OCI-LY7 (cell line): Measurements from ENCODE around the gene PNPLA6. TPM values are rescaled to one million over a fixed set of nuclear protein-coding genes. Genes with fewer than 3 reads are reported as not detected.

ENCODE experiments used
- BruUV-seq: library from RNA; stranded (reverse); fragments of 400-500 nt; replicated peaks from 2 replicates; lab custom pipeline; 2021; lab: Mats Ljungman, UMichigan
- CTCF ChIA-PET: fragments of 300-600 bp; sonication (Branson Sonifier 250); formaldehyde crosslinking; loops from one replicate; lab custom pipeline; 2022; ENCODE audit warnings: antibody characterized with exemption; ENCODE audit not compliant: unreplicated experiment; lab: Charles Lee
- POLR2A ChIA-PET: fragments of 300-600 bp; sonication (Branson Sonifier 250); formaldehyde crosslinking; loops from one replicate; lab custom pipeline; 2022; ENCODE audit warnings: antibody characterized with exemption; lab: Charles Lee
- DNase-seq: peaks from one replicate; pipeline ENCODE4 v3.0.0-alpha.2; 2015; ENCODE audit warnings: low spot score
- H2AFZ ChIP-seq: fragments of 200-600 bp; sonication (generic), shearing (Covaris generic); 2 replicates; pipeline ENCODE4 v1.6.1; 2014; ENCODE audit warnings: mild to moderate bottlenecking, antibody characterized with exemption, low read length, moderate library complexity
- H3K27ac ChIP-seq: fragments of 200-600 bp; sonication (generic); 2 replicates; pipeline ENCODE4 v1.5.1; 2014; ENCODE audit warnings: mixed run types, low read depth, mild to moderate bottlenecking, moderate library complexity, low read length, inconsistent platforms; ENCODE audit not compliant: poor library complexity, severe bottlenecking
- H3K36me3 ChIP-seq: fragments of 200-600 bp; sonication (generic); 2 replicates; pipeline ENCODE4 v1.6.1; 2014; ENCODE audit warnings: mild to moderate bottlenecking, antibody characterized with exemption, low read length, moderate library complexity, mixed read lengths; ENCODE audit not compliant: insufficient read depth
- H3K4me1 ChIP-seq: fragments of 200-600 bp; sonication (generic); 2 replicates; pipeline ENCODE4 v1.5.1; 2014; ENCODE audit warnings: mild to moderate bottlenecking, low read length; ENCODE audit not compliant: insufficient read depth, poor library complexity, severe bottlenecking
- H3K4me2 ChIP-seq: fragments of 200-600 bp; sonication (generic); 2 replicates; pipeline ENCODE4 v1.6.1; 2014; ENCODE audit warnings: mild to moderate bottlenecking, low read length
- H3K4me3 ChIP-seq: fragments of 200-600 bp; sonication (generic); 2 replicates; pipeline ENCODE4 v1.5.1; 2014; ENCODE audit warnings: mild to moderate bottlenecking, low read depth, low read length; ENCODE audit not compliant: poor library complexity, severe bottlenecking
- H3K79me2 ChIP-seq: fragments of 200-600 bp; sonication (generic); 2 replicates; pipeline ENCODE4 v1.6.1; 2016; ENCODE audit warnings: low read depth, mild to moderate bottlenecking, low read length, moderate library complexity, mixed read lengths; ENCODE audit not compliant: insufficient read depth
- H3K9me2 ChIP-seq: fragments of 200-600 bp; sonication (generic); 2 replicates; pipeline ENCODE4 v1.6.1; 2016; ENCODE audit warnings: mild to moderate bottlenecking, low read length, mixed read lengths; ENCODE audit not compliant: insufficient read depth
- H3K9me3 ChIP-seq: fragments of 200-600 bp; sonication (generic); 2 replicates; pipeline ENCODE4 v1.6.1; 2014; ENCODE audit warnings: mild to moderate bottlenecking, mixed run types, low read length, mixed read lengths
- H4K20me1 ChIP-seq: fragments of 200-600 bp; sonication (generic); 2 replicates; pipeline ENCODE4 v1.6.1; 2014; ENCODE audit warnings: mild to moderate bottlenecking, antibody characterized with exemption, low read length, moderate library complexity, mixed read lengths; ENCODE audit not compliant: insufficient read depth
- CTCF ChIP-seq: fragments of 200-600 bp; sonication (generic); conservative IDR thresholded peaks from 2 replicates; pipeline ENCODE4 v1.5.1; 2014; ENCODE audit warnings: mild to moderate bottlenecking, antibody characterized with exemption, low read length, moderate library complexity, mixed read lengths
- EZH2phosphoT487 ChIP-seq: fragments of 200-600 bp; sonication (generic); IDR thresholded peaks from 2 replicates; pipeline ENCODE4 v1.6.1; 2018; ENCODE audit warnings: low read depth, borderline replicate concordance, mild to moderate bottlenecking, mixed run types, antibody characterized with exemption, low read length, moderate library complexity, mixed read lengths
- intact Hi-C: fragments of 100-400 bp; cut with micrococcal nuclease; formaldehyde crosslinking; loops from one replicate; pipeline ENCODE4 v1.10.0; 2022; ENCODE audit not compliant: unreplicated experiment
- total RNA-seq, 2 experiments: library from RNA; depleted of rRNA in 1 of 2; stranded (reverse); fragments of >200 nt in 1 of 2; shearing (Covaris generic) in 1 of 2; gene quantifications; 2 replicates each; pipeline ENCODE4 v1.2.3, GENCODE V29; 2014 to 2022

The PNPLA6 gene
- total RNA-seq, 2 experiments from 2014 or later: 50.6 to 92.4 TPM

GRCh38 chr19:7545904-7546303, 10.4 kb downstream of the PNPLA6 start:
- no peaks in the 10 kb centered on the region for H4K20me1 ChIP-seq
- H3K9me2 ChIP-seq: no peaks in the 10 kb centered on the region
- no peak overlapping the region for H3K4me2 ChIP-seq
- H3K9me3 ChIP-seq: no peaks in the 10 kb centered on the region
- H3K27ac ChIP-seq: no peak overlapping the region
- H2AFZ ChIP-seq: no peak overlapping the region
- H3K79me2 ChIP-seq: no peaks in the 10 kb centered on the region
- H3K4me1 ChIP-seq: peaks cover 4% of the 10 kb centered on the region
- peaks cover 25% of the 10 kb centered on the region for H3K36me3 ChIP-seq
- no peak for DNase-seq
- no peak overlapping the region for H3K4me3 ChIP-seq
- TF ChIP-seq EZH2phosphoT487 (no peak), CTCF (no peak)
- intact Hi-C loops: no loop called here
- no TSS peak for BruUV-seq
- CTCF ChIA-PET: no interaction called here
- POLR2A ChIA-PET: no interaction called here

GRCh38 chr19:7547159-7547558, 11.6 kb downstream of the PNPLA6 start:
- DNase-seq: no peak
- peaks cover 4% of the 10 kb centered on the region for H3K4me1 ChIP-seq
- POLR2A ChIA-PET: no interaction called here
- H3K4me2 ChIP-seq: no peak overlapping the region
- intact Hi-C loops: no loop called here
- H3K79me2 ChIP-seq: no peaks in the 10 kb centered on the region
- H4K20me1 ChIP-seq: no peaks in the 10 kb centered on the region
- H3K27ac ChIP-seq: no peak overlapping the region
- BruUV-seq: no TSS peak
- TF ChIP-seq EZH2phosphoT487 (no peak), CTCF (no peak)
- no peak overlapping the region for H3K4me3 ChIP-seq
- no peaks in the 10 kb centered on the region for H3K9me2 ChIP-seq
- peaks cover 23% of the 10 kb centered on the region for H3K36me3 ChIP-seq
- CTCF ChIA-PET: no interaction called here
- H3K9me3 ChIP-seq: no peaks in the 10 kb centered on the region
- H2AFZ ChIP-seq: no peak overlapping the region

GRCh38 chr19:7549429-7550148, 14.1 kb downstream of the PNPLA6 start:
- H3K4me2 ChIP-seq: no peak overlapping the region
- H3K9me2 ChIP-seq: no peaks in the 10 kb centered on the region
- ChIA-PET POLR2A (no interaction called here), CTCF (no interaction called here)
- no peaks in the 10 kb centered on the region for H3K9me3 ChIP-seq
- no peak for DNase-seq
- H4K20me1 ChIP-seq: no peaks in the 10 kb centered on the region
- no peaks in the 10 kb centered on the region for H3K79me2 ChIP-seq
- H3K4me1 ChIP-seq: peaks cover 4% of the 10 kb centered on the region
- peaks cover 19% of the 10 kb centered on the region for H3K36me3 ChIP-seq
- TF ChIP-seq CTCF (no peak), EZH2phosphoT487 (no peak)
- H3K27ac ChIP-seq: no peak overlapping the region
- no TSS peak for BruUV-seq
- H3K4me3 ChIP-seq: no peak overlapping the region
- no peak overlapping the region for H2AFZ ChIP-seq
- intact Hi-C loops: no loop called here
